Endothelial cell (in vitro differentiated cells): ENCODE measurements around the gene GNG4. TPM values are rescaled to one million over a fixed set of nuclear protein-coding genes. Genes with fewer than 3 reads are reported as not detected.
"Not testable (repeated sequence)": the region's sequence is repeated elsewhere in the genome, so short reads cannot be mapped to it uniquely, and the experiment has no call there.

Experiments used
- DNase-seq: peaks from one replicate; pipeline ENCODE4 v3.0.0; 2021; ENCODE audit warnings: low spot score
- H3K27ac Mint-ChIP-seq: one replicate; pipeline ENCODE4 v1.8.0; 2021; ENCODE audit warnings: mixed read lengths, inconsistent platforms; ENCODE audit not compliant: unreplicated experiment
- H3K27me3 Mint-ChIP-seq: one replicate; pipeline ENCODE4 v1.8.0; 2021; ENCODE audit warnings: mild to moderate bottlenecking, moderate library complexity, mixed read lengths, inconsistent platforms; ENCODE audit not compliant: unreplicated experiment
- H3K36me3 Mint-ChIP-seq: one replicate; pipeline ENCODE4 v1.8.0; 2021; ENCODE audit warnings: mild to moderate bottlenecking, low read depth, mixed read lengths, inconsistent platforms; ENCODE audit not compliant: unreplicated experiment
- H3K4me1 Mint-ChIP-seq: one replicate; pipeline ENCODE4 v1.8.0; 2021; ENCODE audit warnings: mild to moderate bottlenecking, mixed read lengths, inconsistent platforms; ENCODE audit not compliant: unreplicated experiment
- H3K4me3 Mint-ChIP-seq: one replicate; pipeline ENCODE4 v1.8.0; 2021; ENCODE audit warnings: mild to moderate bottlenecking, mixed read lengths, inconsistent platforms; ENCODE audit not compliant: unreplicated experiment
- H3K9me3 Mint-ChIP-seq: one replicate; pipeline ENCODE4 v1.8.0; 2021; ENCODE audit warnings: mixed read lengths, inconsistent platforms; ENCODE audit not compliant: unreplicated experiment
- CTCF ChIP-seq: fragments of 200-600 bp; sonication (generic); IDR thresholded peaks from one replicate; pipeline ENCODE4 v1.5.0; 2021; ENCODE audit warnings: antibody characterized with exemption; ENCODE audit not compliant: unreplicated experiment
- total RNA-seq: library from RNA; stranded (reverse); fragmentation: NEBNext Ultra II Directional; extraction: Animal tissue kit (Norgen Biotek cat#: 25700); gene quantifications from one replicate; pipeline ENCODE4 v1.2.1, GENCODE V29; 2021; ENCODE audit not compliant: unreplicated experiment

GNG4 gene
- total RNA-seq, 1 donor from 2014 or later: 1.8 TPM

GRCh38 chr1:235583511-235584001 is 66.0 kb downstream of the GNG4 start:
- Mint-ChIP-seq H3K4me3 (no peak overlapping the region), H3K36me3 (peaks cover 19% of the 10 kb centered on the region)
- TF ChIP-seq CTCF: no peak

GRCh38 chr1:235582130-235582529 is 67.5 kb downstream of the GNG4 start:
- peaks cover 3% of the 10 kb centered on the region for H3K4me1 Mint-ChIP-seq
- no peak for TF ChIP-seq CTCF
- H3K9me3 Mint-ChIP-seq: no peaks in the 10 kb centered on the region
- H3K27ac Mint-ChIP-seq: no peak overlapping the region
- H3K27me3 Mint-ChIP-seq: peaks cover 5% of the 10 kb centered on the region
- no peak for DNase-seq
- H3K4me3 Mint-ChIP-seq: no peak overlapping the region
- H3K36me3 Mint-ChIP-seq: peaks cover 11% of the 10 kb centered on the region

More at GRCh38 chr1:235583511-235584001, 66.0 kb downstream of the GNG4 start:
- Mint-ChIP-seq H3K4me1 (no peaks in the 10 kb centered on the region), H3K27ac (no peak overlapping the region), H3K9me3 (no peaks in the 10 kb centered on the region), H3K27me3 (peaks cover 8% of the 10 kb centered on the region)
- no peak for DNase-seq

- no peak overlapping the region for H3K27ac Mint-ChIP-seq
- H3K4me1 Mint-ChIP-seq: peaks cover 3% of the 10 kb centered on the region
- DNase-seq: no peak
- H3K9me3 Mint-ChIP-seq: no peaks in the 10 kb centered on the region
- H3K4me3 Mint-ChIP-seq: no peak overlapping the region
- peaks cover 2% of the 10 kb centered on the region for H3K27me3 Mint-ChIP-seq
- peaks cover 6% of the 10 kb centered on the region for H3K36me3 Mint-ChIP-seq
- TF ChIP-seq CTCF: no peak
Measured at GRCh38 chr1:235579891-235580290, 69.7 kb downstream of the GNG4 start.

- H3K9me3 Mint-ChIP-seq: no peaks in the 10 kb centered on the region
- no peaks in the 10 kb centered on the region for H3K36me3 Mint-ChIP-seq
- no peaks in the 10 kb centered on the region for H3K27me3 Mint-ChIP-seq
- H3K4me1 Mint-ChIP-seq: peaks cover 3% of the 10 kb centered on the region
- TF ChIP-seq CTCF: no peak
- no peak overlapping the region for H3K27ac Mint-ChIP-seq
- no peak for DNase-seq
- H3K4me3 Mint-ChIP-seq: no peak overlapping the region
Measured at GRCh38 chr1:235575597-235575996, 74.0 kb downstream of the GNG4 start.

GRCh38 chr1:235573880-235574279 is 75.7 kb downstream of the GNG4 start:
- H3K27ac Mint-ChIP-seq: no peak overlapping the region
- no peaks in the 10 kb centered on the region for H3K36me3 Mint-ChIP-seq
- H3K4me1 Mint-ChIP-seq: peaks cover 9% of the 10 kb centered on the region
- no peaks in the 10 kb centered on the region for H3K9me3 Mint-ChIP-seq
- H3K4me3 Mint-ChIP-seq: no peak overlapping the region
- no peak for TF ChIP-seq CTCF
- H3K27me3 Mint-ChIP-seq: no peaks in the 10 kb centered on the region
- no peak for DNase-seq

GRCh38 chr1:235572971-235573370 is 76.6 kb downstream of the GNG4 start:
- not testable (repeated sequence) for H3K4me3 Mint-ChIP-seq, H3K9me3 Mint-ChIP-seq, H3K27me3 Mint-ChIP-seq, DNase-seq, H3K36me3 Mint-ChIP-seq, H3K27ac Mint-ChIP-seq
- peaks cover 10% of the 10 kb centered on the region for H3K4me1 Mint-ChIP-seq
